GM12874 (cell line): ENCODE measurements around the gene CEACAM16.

Experiments
- TF ChIP-seq, protein P1 (sequence below): IDR thresholded peaks from 2 replicates; pipeline ENCODE4 v1.5.1; 2011; ENCODE audit warnings: low read depth, mild to moderate bottlenecking, control low read depth, low read length, moderate library complexity; ENCODE audit not compliant: insufficient read depth

Gene CEACAM16

DNA sequence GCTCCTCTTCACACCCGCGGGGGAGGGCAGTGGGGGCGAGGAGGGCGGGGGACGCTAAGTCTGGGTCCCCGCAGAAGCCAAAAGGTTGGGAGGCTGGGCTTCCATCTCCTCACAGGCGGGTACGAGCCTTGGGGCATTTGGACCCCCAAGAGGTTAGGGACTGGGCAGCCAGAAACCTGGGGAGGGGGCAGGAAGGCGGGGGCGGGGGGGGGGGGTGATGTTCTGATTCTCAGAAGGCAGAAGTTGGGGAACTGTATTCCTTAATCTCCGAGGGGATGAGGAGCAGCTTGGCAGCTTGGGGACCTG, 54.6 kb downstream of the CEACAM16 start:
- TF ChIP-seq, protein P1, sequence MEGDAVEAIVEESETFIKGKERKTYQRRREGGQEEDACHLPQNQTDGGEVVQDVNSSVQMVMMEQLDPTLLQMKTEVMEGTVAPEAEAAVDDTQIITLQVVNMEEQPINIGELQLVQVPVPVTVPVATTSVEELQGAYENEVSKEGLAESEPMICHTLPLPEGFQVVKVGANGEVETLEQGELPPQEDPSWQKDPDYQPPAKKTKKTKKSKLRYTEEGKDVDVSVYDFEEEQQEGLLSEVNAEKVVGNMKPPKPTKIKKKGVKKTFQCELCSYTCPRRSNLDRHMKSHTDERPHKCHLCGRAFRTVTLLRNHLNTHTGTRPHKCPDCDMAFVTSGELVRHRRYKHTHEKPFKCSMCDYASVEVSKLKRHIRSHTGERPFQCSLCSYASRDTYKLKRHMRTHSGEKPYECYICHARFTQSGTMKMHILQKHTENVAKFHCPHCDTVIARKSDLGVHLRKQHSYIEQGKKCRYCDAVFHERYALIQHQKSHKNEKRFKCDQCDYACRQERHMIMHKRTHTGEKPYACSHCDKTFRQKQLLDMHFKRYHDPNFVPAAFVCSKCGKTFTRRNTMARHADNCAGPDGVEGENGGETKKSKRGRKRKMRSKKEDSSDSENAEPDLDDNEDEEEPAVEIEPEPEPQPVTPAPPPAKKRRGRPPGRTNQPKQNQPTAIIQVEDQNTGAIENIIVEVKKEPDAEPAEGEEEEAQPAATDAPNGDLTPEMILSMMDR: no peak

DNA sequence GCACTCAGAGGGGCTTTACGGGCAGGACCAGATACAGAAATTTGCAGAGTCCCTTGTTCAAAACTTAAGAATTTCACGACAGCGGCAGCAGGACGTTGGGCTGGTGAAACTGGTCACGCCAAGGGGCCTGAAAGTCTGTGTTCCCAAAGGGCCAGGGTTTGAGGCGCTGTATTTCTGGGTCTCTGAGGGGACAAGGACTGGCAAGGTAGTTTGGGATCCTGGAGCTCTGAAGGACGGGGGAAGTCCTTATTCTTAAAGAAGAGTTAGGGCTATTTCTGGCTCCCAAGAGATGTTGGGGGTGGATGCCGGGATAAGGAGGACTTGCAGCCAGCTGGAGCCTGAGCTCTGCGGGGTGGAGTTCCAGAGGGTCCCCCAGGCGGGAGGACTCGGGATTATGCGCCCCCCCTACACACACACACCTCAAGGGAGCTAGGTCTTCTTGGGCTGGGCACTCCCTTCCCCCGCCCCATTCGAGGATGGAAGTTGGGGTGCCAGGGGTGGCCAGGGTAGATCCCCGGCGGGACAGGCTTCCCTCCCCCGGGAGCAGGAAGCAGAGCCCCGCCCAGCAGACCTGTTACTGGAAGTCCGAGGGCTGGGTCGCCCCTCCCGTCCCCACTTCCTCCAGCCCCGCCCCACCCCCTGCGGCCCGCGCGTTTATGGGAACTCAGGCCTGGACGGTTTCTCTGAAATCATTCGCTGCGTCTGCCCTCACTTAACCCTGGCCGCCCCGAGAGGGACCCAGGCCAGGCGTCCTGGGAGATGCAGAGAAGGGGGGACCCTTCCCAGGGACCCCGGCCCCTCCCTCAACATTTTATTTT, 55.2 kb downstream of the CEACAM16 start:
- TF ChIP-seq, protein P1: no peak

DNA sequence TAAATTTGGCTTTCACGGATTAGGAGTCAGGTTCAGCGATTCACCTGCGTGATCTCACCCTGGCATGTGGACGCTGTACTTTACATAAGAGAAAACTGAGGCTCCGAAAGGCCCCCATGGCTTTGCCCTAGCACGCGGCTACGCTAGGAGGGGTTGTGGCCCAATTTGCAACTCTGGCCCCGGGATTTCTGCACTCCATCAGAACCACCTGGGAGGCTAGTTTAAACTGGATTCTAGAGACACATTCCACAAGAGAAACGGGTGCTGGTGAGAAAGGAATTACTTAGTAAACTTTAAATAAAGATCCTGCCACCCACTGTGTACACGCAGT, 55.8 kb downstream of the CEACAM16 start:
- TF ChIP-seq, protein P1: no peak

DNA sequence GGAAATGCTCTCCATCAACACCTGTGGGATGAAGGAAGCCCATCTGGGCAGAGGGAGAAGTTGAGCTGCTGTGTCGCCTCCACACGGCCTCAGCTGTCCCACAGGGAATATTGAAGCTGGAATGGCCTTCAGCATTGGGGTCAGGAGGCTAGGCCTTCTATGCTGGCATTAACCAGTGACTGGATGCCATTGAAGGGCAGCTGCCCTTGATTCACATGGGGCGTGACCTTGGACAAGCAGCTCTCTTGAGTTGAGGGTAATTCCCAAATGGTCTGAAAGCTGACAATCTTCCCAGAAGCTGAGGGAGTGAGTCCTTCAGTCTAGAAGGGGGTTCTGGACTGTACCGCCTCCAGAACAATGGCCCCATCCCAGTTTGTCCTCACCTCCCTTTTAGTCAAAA, 56.3 kb downstream of the CEACAM16 start:
- TF ChIP-seq, protein P1: no peak

DNA sequence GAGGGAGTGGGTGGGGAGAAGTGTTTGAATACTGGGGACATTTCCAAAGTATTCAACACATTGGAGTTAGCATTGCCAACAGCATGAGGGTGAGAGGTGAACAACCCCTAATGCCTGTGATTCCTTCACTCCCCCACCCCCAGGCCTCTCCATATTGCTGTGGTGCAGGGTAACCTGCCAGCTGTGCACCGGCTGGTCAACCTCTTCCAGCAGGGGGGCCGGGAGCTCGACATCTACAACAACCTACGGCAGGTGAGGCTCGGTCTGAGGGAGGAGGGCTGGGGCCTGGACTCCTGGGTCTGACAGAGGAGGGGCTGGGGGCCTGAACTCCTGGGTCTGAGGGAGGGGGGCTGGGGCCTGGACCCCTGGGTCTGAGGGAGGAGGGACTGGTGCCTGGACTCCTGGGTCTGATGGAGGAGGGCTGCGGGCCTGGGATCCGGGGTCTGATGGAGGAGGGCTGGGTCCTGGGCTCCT, 57.2 kb downstream of the CEACAM16 start:
- TF ChIP-seq, protein P1: no peak

DNA sequence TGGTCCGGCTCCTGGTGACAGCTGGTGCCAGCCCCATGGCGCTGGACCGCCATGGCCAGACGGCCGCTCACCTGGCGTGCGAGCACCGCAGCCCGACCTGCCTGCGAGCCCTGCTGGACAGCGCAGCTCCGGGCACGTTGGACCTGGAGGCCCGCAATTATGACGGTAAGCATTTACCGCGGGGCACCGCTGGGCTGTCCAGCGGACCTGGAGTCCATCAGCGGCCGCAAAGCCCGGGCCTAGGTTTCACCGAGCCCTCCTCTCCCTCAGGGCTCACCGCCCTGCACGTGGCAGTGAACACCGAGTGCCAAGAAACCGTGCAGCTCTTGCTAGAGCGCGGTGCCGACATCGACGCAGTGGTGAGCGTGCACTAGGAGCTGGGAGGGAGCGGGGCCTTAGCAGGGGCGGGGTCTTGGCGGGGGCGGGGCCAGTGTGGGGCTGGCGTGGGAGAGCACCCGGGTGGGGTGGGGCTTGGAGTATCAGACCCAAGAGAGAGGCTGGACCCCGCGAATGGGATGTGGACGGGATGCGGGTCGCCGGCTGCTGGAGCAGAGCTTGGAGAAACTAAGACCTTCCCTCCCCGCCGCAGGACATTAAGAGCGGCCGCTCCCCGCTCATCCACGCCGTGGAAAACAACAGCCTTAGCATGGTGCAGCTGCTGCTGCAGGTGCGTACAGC, 58.2 kb downstream of the CEACAM16 start:
- TF ChIP-seq, protein P1: no peak

DNA sequence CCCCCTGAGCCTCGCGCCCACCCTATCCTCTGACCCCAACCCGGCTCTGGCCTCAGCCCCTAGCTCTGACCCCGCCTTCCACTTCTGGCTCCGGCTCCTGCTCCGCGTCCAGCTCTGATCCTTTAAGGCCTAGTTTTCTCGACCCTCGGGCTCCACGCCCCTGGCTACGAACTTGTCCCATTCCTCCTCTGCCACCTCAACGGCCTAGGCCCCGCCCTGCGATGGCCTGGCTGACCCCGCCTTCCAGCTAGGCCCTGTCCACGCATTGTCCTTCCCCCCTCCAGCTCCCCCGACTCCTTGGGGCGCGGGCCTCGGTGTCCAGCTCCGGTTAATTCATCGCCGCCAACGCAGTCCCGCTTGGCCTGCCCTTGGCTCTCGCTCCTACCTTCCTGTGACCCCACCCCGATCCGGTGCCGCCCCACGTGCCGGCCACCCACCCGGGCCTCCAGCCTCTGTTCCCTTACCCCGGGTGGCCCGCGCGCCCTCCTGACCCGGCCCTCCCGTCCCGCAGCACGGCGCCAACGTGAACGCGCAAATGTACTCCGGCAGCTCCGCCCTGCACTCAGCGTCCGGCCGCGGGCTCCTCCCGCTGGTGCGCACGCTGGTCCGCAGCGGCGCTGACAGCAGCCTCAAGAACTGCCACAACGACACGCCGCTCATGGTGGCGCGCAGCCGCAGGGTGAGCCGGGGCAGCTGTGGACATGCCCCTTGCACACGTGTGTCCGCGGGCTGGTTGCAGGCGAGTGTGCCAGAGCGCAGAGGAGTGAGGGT, 59.0 kb downstream of the CEACAM16 start:
- TF ChIP-seq, protein P1: no peak
